HG03045 (cell line): ENCODE data around the gene TMEM236.
"Not testable (repeated sequence)": the region's sequence is repeated elsewhere in the genome, so short reads cannot be mapped to it uniquely, and the experiment has no call there.

Experiments used
- ATAC-seq: cut with Tn5 transposase; IDR thresholded peaks from one replicate; pipeline ENCODE4 v1.9.1; 2021; ENCODE audit warnings: mild to moderate bottlenecking, moderate library complexity; ENCODE audit not compliant: unreplicated experiment

The TMEM236 gene, protein sequence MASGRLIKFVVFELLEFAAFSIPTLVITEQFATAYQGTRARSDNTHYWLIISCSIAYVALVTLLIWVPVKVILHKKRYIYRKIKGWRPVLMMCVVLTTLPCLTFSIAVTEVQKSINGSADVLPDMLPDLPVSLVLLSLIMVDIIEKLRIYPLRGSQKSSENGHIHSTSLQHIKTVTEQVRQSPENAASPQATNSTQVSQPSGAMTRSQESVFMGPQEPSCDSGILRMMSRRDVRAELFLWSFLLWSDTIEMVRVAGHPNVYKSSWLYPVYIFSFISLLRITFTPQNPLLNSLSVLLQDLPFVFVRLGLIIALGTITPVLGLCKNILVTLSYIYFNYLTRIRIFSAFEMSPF

GRCh38 chr10:17751781-17752445 lies at the start of gene TMEM236:
TMEM236 (plus strand) TSS chr10:17752201; CDS start chr10:17752296, 95 bp downstream.
- no peak for ATAC-seq

GRCh38 chr10:17703706-17704105 lies 48.3 kb upstream of the TMEM236 start:
- ATAC-seq, result no peak

GRCh38 chr10:17708821-17709220 lies 43.2 kb upstream of the TMEM236 start:
- ATAC-seq, result no peak

DNA sequence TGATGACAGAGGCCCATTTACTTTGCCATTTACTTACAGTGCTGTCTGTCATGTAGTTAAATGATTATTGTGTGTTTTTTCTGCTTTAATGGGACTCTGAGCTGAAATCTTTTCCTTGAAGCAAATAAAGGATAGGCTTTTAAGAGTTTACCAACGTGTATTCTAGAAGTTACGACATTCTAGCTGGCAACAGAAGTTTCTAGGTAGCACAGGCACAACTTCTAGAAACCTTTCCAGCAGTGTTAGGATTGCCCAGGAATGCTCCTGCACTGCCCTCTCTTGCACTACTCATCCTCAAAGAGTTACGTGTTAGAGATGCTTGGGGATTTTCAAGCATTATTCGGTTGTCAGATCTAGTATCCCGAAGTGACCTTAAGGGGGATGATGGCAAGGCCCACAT lies 42.5 kb upstream of the TMEM236 start:
- ATAC-seq, result no peak

GRCh38 chr10:17710181-17710580 lies 41.8 kb upstream of the TMEM236 start:
- no peak for ATAC-seq

- no peak for ATAC-seq
Observed at GRCh38 chr10:17712053-17712452, 39.9 kb upstream of the TMEM236 start.

DNA sequence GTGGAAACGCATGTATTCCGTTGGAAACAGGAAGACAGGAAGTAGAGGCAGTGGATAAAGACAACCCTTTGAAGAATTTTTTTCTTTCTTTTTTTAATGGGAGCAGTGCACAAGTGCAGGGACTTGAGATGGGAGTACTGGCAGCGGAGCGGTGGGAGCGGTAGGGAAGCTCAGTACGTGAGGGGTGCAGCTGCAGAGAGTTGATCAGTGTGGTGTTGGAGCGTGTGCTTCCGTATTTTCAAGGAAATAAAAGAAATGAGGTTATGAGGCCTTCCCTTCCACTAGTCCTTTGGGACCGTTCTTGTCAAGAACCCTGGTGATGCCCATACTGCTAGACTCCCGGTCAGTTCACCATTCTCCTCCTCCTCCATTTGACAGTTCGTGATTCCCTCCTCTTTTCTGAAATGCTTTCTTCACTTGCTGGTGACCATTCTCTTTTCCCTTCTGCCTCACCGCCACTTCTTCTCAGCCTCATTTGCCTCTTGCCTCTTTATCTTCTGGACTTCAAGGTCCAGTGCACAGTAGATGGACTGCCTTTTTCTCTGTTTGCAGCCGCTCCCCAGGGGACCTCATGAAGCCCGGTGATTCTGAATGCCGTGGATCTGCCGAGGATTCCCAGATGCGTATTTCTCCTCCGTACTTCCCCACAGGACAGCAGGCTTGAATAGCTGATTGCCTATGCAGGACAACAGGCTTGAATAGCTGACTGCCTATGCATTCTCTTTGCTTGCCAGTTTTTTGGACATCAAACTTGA lies 39.1 kb upstream of the TMEM236 start:
- ATAC-seq, result no peak

- ATAC-seq, result no peak
Observed at GRCh38 chr10:17713758-17714157, 38.2 kb upstream of the TMEM236 start.

DNA sequence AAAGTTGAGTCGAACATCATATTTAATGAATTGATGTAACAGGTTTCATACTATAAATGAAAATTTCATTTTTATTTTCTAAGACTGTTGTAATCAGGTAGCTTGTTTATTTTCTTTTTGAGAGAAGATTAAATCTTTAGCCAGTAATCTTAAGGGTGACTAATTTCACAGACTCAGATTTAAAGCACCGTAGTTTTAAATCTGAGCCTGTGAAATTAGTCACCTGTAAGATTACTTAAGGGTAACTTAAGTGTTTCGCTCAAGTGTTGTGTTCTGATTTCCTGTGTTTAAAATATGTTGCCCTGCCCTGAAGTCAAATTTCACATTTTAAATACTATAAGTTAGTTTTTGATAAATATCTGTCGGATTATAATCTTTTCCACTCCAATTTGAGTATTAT lies 35.8 kb upstream of the TMEM236 start:
- no peak for ATAC-seq

- not testable (repeated sequence) for ATAC-seq
Observed at GRCh38 chr10:17722317-17723014, 29.5 kb upstream of the TMEM236 start.

GRCh38 chr10:17725703-17726102 lies 26.3 kb upstream of the TMEM236 start:
- ATAC-seq, result no peak

DNA sequence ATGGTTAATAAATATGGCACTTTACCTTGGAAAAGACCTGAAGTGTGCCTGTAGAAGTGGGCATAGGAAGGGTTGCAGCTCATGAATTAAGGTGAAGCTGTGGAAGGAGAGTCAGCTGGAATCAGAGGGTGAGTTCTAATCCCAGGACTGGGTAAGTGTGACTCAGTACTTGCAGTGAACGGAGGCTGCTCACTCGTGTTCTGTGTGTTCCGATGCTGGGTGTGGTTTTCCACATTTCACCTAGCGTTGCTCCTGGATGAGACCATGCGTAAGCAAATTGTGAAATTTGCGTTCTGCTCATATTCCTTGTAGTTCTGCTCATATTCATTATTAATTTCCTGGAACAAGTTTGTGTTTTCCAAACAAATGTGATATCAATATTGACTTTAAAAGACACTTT lies 22.4 kb upstream of the TMEM236 start:
- ATAC-seq, result no peak

GRCh38 chr10:17730667-17731066 lies 21.3 kb upstream of the TMEM236 start:
- no peak for ATAC-seq

- no peak for ATAC-seq
Observed at GRCh38 chr10:17731331-17732020, 20.5 kb upstream of the TMEM236 start.

GRCh38 chr10:17733620-17734019 lies 18.4 kb upstream of the TMEM236 start:
- no peak for ATAC-seq

GRCh38 chr10:17734432-17735080 lies 17.4 kb upstream of the TMEM236 start:
- ATAC-seq, result no peak

GRCh38 chr10:17735166-17735941 lies 16.6 kb upstream of the TMEM236 start:
- ATAC-seq, result no peak

GRCh38 chr10:17736223-17736622 lies 15.8 kb upstream of the TMEM236 start:
- ATAC-seq, result no peak
